Measurements from ENCODE around the gene SLC49A4.

The SLC49A4 gene

DNA sequence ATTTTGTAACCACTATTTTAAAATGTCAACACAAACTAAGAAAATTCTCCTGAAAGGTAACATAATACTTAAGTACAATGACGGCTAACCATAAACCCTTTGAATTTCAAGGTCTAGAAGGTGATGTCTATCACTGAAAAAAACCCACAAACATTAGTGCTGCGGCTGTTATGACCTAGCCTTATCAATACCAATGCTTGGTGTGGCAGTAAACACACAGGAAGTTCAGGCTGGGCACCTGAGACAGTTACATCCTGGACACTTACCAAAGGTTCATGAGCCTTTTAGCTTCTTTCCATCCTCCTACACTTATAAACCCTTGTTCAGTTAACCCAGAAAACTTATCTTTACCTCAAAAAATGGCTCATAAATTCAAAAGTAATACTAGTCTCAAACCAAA lies 7.0 kb upstream of the SLC49A4 start:
- no peak for DNase-seq

DNA sequence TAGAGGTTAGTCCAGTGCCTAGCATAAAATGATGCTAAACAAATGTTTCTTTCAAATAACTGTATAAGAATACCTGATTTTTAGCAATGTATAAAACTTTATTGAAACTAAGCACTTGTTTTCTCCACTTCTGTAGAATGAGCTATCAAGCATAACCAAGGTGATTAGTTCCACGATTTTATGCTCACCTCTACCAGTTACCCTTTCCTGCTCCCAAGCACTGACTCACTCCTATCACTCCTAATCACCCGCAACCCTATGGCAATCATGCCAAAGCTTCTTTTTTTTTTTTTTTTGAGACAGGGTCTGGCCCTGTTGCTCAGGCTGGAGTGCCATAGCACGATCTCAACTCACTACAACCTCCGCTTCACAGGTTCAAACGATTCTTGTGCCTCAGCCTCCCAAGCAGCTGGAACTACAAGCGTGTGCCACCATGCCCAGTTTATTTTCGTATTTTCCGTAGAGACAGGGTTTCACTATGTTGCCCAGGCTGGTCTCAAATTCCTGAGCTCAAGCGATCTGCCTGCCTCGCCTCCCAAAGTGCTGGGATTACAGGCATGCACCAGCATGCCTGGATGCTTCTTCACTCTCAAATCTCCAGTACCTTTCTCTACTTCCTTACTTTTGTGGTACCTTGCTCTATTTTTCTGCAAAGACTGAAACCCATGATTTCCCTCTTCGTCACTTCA lies 5.1 kb upstream of the SLC49A4 start:
- DNase-seq, result no peak

DNA sequence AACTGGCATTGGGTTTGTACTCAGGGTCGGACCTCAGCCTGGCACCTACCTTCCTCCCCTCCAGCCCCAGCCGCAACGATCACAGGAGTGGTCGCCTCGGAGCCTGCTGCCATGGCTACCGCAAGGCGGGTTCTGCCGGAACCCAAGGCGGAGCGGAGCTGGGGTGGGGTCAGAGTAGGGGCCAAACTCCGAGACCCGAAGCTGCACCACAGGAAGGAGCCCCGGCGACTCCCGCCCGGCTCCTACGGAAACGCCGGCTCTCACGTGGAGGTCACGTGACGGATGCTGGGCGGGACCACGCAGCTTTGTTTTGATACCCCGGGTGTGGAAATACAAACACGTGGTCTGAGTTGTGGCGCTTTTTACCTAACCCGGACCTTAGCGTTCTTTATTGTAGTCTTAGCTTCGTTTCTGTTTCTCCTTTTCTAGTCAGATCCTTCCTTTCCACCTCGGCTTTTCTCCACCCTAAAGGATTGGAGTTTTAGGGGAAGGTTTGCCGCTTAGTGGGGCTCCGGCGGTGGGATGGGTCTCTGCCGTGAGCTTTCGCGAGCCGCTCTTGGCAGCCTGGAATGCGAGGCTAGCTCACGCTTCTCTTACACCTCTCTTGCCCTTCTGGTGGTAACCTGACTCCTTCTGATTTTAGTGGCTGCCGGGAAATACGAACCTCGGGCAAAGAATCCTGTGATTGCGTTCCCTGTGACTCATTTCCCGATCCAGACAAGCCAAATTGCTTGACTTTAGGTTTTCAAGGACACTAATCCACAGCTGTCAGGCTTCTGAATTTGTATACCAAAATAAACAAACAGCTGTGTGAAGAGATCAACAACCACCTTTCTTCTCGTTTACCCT lies 1.1 kb upstream of the SLC49A4 start, which contains the start of gene HSPBAP1:
Gene HSPBAP1 (minus strand): TSS at position 264 of the 849 bp plus-strand sequence. CDS start 151 bp downstream, at position 113.
- no peak for DNase-seq

DNA sequence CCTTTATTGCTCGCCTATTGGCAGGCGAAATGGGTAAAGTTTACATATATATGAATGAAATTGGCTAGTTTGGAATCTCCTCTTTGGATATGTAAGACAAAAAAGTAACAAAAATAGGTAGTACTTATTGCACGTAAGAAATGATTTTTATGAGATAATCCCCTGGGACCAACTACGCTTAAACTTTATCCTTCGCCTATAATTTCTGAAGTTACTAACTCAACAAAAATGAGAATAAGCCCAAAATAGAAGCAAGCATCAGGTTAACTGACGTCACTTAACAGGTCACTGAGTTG lies 438 bp upstream of the SLC49A4 start:
- no peak for DNase-seq

DNA sequence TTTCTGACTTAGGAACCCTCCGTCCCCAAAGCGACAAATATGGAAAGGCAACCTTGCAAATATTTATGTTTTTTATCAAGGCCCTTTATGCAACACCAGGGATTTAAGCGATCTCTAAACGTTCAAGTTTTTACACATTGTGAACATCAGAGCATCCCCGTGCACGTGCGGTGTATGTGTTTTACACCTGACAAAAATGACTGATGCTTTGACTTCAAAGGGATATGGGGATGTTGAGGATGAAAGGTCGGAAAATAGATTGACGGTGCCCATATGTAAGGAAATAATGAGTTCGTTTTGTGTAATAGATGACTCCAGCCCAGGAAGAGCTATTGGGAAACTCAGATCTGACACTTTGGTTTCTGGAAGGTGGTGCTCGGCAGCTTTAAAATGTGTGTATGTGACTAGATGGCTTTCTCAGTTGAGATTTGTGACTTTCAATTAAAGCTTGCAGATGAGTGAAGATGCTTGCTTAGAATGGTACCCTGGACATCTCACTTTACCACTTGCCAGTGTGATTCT lies 866 bp downstream of the SLC49A4 start:
- DNase-seq, result no peak

DNA sequence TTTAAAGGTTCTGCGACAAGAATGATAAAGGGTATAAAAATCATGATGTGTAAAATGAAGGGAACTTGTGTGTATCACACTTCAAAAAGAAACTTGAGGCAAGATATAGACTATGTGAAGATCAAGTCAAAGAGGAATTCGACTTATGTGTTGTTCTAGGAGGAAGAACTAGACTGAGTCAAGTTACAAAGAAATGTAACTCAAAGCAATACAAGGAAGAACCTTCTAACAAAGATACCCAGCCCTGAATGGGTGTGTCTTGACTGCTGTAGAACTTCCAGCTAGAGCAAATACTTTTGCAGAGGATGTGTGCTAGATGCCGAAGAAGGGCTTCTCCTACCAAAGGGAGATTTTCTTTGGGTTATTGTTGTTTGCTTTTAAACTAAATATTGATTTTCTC lies 2.4 kb downstream of the SLC49A4 start:
- DNase-seq, result no peak

DNA sequence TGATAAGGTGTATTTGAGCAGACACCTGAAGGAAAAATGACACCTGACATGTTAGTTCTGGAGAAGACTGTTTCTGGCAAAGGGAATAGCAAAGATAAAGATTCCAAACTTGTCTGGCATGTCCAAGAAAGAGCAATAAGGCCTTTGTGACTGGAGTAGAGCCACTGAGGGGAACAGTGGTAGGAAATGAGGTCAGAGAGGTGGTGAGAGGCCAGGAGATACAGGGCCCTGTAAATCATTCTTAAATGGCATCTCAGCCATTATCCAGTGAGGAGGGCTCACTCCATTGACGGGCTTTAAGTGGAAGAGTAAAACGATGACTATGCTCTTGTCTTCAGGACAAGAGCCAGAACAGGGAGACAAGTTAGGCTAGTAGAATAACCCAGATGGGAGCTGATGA lies 4.5 kb downstream of the SLC49A4 start:
- DNase-seq, result no peak

DNA sequence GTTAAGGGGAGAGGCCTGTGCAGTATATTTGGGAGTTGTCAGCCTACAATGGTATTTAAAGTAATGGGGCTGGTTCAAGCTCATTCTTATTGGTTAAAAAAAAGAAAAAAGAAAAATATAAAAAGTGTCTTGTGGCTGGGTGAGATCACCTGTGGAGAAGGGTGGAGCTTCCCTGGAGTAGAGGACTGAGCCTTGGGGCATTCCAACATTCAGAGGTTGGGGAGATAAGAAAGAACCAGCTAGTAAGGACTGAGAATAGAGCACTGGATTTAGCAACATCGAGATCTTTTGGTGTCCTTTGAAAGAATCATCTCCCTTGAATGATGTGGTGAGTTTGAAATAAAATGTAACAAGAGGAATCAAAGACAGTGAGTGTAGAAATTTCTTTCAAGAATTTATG lies 5.2 kb downstream of the SLC49A4 start:
- DNase-seq, result no peak

DNA sequence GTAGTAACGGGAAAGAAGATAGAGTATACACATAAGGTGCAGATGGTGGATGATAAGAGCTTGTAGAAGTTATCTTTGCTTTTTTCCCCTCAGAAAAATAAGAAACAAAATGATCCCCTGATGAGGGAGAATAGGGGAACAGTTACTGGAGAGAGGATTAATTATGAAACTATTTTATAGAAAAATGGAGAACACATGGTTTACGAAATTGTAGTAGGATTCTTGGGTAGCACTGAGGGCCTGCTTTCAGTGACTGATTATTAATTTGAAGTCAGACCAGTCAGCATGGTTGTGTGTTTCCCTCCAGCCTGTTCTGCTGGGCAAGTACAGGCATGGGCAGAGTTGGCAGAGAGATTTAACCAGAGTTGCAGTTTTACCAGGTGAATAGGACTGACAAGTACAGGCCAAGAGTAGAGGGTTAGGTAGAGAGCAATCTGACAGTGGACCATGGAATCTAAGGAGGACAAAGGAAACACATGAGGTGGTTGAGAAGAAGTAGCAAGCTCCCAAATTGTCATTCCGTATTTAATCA lies 5.9 kb downstream of the SLC49A4 start:
- peak; percentile 67 for DNase-seq

DNA sequence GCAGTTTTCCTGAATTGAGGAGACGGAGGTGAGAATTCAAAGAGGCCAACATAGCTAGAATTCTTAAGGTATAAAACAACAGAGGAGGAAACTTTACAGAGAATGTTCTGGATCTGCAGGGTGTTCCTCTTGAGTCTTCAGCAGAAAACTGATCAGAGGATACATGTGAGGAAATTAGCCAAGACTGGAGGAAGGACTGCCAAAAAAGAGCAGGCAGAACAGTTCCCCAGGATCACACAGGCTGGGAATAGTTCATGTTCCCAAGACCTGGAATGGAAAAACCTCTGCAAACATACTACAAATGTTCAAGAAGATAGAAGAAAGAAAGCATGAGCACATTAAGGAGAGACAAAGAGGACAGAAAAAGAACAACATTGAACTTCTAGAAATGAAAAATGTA lies 7.5 kb downstream of the SLC49A4 start:
- no peak for DNase-seq

DNA sequence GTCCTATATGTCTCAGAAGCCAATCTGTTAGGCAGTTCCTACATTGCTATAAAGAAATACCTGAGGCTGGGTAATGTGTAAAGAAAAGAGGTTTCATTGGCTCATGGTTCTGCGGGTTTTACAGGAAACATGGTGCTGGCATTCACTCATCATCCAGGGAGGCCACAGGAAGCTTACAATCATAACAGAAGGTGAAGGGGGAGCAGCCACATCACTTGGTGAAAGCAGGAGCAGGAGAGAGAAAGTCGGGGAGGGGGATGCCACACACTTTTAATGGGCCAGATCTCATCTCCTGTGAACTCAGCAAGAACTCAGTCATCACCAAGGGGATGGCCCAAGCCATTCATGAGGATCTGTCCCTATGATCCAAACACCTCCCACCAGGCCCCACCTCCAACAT lies 9.1 kb downstream of the SLC49A4 start:
- no peak for DNase-seq

DNA sequence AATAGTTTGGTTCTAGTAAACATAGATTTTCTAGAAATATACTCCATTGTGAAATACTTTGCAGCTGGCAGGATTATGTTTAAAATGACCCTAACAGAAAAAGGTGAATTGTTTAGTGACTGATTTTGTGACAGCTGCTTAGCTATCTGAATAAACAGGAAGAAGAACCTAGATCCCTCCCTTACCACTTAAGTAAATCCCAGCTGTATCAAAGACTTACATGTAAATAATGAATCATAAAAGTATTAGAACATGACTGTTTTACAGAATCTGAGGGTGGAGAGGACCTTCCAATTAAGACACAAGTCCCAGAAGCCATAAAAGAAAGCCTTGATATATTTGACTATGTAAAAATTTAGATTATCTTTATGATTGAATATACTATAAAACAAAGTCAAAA lies 15.9 kb downstream of the SLC49A4 start:
- no peak for DNase-seq

DNA sequence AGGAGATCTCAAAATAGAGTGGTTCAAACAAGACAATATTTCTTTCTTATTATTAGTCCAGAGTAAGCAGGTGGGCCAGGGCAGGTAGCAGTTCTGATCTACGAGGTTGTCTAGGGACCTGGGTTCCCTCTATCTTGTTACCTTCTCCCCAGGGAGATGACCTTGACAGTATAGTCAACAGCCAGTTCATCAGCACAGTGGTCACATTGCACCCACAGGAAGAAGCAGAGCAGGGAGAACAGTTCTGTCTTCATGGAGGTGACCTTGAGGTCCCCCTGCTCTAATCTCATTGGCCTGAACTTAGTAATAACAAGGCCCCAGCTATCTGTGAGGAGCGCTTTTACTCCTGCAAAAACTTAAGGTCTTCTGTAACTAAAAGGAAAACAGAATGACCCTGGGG lies 21.7 kb downstream of the SLC49A4 start:
- no peak for DNase-seq

DNA sequence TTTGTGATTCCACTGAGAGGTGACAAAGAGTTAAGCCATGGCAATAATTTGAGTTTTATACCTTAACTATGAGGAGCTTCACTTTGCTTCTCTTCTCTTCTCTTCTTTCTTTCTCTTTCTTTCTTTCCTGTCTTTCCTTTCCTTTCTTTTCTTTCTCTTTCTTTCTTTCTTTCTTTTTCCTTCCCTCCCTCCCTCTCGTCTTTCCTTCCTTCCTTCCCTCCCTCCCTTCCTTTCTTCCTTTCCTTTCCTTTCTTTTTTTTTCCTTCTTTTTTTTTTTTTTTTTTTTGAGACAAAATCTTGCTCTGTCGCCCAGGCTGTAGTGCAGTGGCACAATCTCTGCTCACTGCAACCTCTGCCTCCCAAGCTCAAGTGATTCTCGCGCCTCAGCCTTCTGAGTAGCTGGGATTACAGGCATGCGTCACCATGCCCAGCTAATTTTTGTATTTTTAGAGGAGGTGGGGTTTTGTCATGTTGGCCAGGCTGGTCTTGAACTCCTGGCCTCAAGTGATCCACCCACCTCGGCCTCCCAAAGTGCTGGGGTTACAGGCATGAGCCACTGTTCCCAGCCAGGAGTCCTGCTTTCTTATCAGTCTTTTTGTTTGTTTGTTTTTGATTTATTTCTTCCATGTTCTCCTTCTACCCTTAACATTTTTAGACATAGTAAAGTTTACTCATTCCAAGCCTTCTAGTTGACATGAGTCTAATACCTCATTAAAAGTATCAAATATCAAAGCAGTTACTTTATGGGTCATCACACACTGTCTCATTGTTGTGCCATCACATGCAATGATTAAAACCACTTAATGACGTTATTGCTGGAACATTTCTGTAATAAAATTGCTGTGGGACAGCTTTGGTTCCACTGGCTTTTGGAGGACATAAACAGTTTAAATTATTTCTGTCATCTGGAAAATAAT lies 29.9 kb downstream of the SLC49A4 start:
- no peak for DNase-seq

DNA sequence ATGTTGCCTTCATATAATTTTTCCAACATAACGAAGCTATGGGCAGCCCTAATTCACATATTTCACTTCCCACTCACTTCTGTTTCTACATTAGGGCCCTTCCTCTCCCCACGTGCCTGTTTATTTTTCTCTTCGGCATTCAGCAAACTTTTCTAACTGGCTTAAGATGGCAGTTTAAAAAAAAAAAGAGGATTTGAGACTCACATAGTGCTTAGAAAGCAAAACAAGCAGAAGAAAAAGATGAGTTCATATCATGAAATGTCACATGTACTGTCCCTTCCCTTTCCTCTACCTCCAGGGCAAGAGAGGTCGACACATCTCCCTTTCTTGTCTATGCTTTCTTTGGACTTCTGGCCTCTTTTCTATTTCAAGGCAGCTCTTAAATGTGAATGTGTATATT lies 30.6 kb downstream of the SLC49A4 start:
- DNase-seq, result no peak

DNA sequence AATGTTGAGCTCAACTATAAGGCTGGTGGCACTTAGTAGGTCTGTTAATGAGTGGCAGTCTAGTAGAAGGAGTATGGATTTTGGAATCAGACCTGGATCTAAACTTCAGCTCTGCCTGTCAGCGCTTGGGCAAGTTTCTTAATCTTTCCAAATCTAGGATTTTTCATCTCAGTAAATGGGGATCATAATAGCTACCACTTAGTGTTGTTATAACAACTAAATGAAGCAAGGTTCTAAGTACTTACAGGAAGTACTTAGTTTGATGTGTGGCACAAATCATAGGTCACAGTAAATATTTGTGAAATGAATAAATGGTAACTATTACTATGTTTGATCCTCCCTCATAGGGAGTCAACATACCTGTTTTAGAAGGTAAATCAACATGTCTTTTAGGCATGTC lies 31.4 kb downstream of the SLC49A4 start:
- peak; percentile 11 for DNase-seq

DNA sequence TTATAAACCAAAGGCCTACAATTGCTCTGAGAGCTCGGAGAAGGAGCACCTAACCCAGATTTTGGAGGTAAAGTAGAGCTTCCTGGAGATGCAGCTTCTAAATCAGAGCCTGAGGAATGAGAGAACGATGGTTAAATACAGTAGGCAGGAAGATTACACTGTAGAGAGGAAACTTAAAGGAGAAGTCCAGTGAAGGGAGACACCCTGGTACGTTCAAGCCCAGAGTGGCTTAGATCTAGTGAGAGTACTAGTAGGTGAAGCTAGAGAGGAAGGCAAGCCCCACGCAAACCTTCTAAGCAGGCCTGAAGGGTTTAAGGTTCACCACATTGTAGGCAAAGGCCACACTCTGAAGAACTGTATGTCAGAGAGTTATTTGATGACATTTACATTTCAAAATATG lies 33.4 kb downstream of the SLC49A4 start:
- DNase-seq, result no peak

DNA sequence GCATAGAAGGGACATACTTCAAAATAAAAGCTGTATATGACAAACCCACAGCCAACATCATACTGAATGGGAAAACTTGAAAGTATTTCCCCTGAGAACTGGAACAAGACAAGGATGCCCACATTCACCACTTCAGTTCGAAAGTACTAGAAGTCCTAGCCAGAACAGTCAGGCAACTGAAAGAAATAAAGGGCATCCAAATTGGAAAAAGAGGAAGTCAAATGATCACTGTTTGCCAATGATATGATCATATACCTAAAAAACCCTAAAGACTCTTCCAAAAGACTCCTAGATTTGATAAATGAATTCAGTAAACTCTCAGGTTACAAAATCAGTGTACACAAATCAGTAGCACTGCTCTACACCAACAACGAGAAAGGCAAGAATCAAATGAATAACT lies 40.7 kb downstream of the SLC49A4 start:
- DNase-seq, result no peak

DNA sequence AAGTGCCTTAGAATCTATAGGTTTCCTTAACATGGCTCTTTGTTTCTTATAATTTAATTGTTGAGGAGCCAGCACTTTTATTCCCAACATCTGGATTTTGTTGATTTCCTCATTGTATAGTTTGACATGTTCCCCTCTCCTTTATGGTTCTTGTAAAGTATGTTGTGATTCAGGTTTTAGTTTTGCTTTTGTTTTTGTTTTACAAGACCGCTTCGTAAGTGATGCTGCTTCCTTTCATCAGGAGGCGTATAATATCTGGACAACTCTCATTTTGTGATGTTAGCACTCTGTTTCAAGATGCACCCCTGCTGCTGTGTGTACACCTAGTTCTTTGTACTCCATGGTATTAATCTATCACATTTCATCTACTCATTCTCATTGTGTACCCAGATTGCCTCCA lies 48.7 kb downstream of the SLC49A4 start:
- no peak for DNase-seq

DNA sequence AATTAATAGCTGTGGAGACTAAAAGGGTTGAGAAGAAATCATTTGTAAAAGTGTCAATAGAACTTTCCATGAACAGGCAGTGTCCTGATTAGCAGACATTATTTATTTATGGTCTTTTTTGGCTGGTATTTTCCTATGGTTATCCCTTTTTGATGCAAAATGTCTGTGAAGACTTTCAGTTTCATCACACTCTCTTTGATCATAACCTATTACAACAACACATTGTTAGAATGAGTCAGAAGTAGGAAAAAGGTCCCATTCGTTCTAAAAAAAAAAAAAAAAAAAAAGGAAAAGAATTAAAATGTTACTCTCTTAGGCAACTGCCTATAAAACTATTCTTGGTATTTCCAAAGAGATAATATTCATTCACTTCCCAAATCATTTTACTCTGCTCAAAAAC lies 62.1 kb downstream of the SLC49A4 start:
- no peak for DNase-seq

DNA sequence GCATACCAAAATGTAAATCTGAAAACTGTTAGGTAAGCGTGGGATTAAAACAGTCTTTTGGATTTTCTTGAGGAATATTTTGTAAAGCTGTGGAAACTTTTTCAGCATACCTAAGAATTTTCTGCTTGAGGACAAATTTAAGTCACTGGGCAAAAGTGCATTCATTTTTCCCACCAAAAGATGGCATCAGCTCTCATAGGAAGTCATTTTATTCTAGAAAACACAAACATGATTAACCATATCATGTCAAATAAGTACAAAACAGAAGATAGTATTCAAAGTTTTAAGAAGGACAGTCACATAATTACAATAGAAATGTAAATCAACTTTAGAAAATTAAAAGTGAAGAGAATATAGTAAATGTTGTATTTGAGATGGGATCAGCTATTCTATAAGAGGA lies 63.5 kb downstream of the SLC49A4 start:
- DNase-seq, result peak; percentile 25

DNA sequence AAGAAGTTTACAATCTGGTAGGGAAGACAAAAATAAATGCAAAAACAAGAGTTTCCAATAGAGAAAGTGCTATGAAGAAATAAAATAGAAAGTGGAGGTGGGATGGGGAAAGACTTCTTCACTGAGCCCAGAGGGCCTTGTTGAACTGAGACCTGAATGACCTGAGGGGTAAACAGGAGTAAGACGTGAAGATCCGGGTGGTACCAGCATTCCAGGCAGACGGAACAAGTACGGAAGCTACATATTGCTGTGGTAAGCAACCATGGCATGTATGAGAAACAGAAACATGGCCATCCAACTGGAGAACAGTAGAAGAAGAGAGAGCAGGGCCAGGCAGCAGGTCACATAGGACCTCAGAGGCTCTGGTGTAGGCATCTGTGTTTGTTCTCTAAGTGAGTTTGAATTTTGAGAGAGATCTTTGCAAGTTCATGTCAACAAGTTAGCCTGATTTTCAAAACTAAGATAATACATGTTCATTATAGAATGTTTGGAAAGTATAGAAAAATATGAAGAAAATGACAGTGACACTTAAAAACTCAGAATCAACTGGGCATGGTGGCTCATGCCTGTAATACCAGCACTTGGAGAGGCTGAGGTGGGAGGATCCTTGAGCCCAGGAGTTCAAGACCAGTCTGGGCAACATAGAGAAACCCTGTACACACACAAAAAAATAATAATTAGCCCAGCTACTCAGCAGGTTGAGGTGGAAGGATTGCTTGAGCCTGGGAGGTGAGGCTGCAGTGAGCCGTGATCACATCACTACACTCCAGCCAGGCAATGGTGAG lies 64.3 kb downstream of the SLC49A4 start:
- DNase-seq, result no peak

All from NCI-H1105 treated with DMSO at 0.1 percent for 48 hours (cell line).